NK-92 (cell line): Measurements from ENCODE around the gene LIMD2.

Experiments used
- DNase-seq: peaks from one replicate; lab custom pipeline; 2025; ENCODE audit not compliant: unreplicated experiment; lab: John Stamatoyannopoulos, UW

The LIMD2 gene

DNA sequence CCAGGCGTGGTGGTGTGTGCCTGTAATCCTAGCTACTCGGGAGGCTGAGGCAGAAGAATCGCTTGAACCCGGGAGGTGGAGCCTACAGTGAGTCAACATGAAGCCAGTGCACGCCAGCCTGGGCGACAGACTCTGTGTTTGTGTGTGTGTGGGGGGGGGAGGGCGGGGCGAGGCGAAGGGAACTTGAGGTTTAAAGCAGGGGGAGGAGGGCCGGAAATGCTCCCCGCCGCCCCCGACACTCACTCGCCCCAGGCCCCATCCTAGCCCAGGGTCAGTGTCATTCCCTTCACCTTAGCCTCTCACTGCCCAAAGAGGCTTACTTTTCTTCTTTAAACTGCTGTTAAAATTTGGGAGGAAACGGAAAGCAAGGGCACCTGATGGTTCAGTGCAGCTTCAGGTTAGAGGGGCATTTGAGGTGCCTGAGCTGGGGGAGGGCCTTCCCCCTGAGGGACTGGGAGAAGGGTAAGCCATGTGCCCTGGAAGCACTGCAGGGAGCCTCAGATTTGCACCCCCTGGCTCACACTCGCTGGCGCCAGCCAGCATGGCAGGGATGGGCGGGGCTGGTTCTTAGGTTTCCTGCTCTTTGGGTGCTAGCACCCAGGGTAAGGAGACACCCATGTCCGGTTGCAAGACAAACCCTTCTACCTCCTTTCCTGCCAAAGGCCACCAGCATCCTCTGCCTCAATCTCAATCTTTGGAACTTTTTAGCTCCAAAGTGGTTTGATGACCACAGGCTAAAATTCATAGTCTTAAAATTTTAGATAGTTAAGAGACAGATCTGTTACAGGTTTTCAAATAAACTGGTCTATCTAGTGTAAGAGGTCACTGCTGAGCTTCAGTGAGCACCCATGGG is 2.2 kb upstream of the LIMD2 start:
- no peak for DNase-seq

DNA sequence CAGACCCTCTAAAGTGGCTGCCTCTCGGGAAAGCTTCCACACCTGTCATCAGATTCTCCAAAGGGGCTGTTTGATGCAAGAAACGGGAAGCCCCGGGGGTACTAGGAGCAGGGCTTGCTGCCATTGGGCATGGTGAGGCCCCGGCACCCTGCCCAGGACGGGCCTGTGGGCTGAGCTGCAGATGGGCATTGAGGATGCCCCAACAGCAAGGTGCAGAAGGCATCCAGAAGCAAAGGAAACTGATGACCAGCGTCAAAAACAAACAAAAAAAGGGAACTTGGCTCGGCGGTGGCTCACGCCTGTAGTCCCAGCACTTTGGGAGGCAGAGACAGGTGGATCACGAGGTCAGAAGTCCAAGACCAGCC is 1.5 kb upstream of the LIMD2 start:
- DNase-seq, result no peak

DNA sequence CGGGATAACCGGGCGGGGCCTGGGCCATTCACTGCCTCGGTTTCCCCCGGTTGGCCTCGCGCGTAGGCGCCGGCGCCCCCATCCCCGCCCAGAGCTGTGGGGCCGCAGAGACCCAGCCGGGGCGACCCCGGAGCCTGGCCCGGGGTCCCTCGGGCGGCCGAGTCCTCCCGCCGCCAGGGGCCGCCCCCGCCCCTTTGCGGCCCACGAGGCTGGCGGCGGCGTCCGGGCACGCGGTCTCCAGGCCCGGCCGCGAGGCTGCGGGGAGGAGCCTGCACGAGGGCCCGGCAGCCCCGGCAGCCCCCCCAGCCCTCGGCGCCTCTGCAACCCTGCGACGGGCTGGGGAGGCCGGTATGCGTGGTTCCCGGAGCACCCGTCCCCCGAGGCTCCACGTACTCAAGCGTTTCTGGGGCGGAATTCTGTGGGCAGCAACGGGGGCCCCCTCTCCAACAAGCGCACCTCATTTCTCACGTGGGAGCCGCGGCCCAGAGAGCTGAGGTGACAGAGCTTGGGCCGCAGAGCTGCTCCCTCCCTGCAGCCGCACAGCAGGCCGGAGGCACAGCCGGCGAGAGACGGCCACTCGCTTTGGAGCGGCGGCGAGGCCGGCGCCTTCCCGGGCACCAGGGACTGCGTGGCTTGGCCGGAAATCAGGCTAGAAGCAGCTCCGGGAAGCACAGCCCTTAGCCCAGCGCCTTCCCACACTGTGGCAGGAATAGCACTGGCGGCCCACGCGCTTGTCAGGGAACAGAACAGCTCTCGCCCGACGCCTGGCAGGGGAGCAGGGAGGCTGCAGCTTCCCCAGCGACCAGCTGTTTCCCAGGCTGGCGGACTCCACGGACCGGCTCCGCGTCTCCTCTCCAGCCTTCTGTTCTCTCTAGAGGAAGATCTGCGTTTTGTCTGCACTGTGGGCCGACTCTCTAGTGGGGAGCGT is 867 bp upstream of the LIMD2 start:
- no peak for DNase-seq

DNA sequence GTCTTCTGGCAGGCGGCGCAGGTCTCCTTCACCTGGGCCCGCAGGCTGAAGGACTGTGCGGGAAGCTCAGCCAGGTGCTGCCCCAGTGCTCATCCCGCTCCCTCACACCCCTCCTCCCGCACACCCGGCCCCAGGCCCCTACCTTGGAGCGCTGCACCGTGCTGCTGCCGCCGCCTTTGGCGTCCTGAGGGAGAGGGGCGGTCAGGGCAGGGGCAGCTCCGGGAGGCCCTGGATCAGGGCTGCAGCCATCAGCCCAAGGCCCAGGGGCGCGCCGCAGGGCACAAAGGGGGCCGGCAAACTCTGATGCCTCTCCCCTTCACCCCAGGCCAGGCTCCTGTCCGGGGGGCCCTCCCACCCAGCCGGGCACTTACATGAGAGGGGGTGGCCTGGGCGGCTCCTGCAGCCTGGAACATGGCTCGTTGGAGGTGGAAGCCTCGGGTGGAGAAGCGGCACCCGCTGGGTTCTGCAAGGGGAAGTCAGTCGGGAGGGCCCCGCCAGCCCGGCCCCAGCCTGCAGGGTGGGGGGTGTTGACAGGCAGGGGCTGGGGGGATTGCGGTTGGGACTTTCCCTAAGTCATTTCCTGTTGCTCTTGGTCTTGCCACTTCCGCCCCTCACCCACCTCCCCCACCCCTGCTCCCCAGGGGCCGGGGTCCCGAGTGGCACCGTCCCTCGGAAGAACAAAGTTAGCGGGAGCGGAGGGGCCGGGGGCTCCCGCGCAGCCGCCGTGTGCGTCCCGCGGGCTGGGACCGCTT is 863 bp downstream of the LIMD2 start:
- peak; percentile 40 for DNase-seq

DNA sequence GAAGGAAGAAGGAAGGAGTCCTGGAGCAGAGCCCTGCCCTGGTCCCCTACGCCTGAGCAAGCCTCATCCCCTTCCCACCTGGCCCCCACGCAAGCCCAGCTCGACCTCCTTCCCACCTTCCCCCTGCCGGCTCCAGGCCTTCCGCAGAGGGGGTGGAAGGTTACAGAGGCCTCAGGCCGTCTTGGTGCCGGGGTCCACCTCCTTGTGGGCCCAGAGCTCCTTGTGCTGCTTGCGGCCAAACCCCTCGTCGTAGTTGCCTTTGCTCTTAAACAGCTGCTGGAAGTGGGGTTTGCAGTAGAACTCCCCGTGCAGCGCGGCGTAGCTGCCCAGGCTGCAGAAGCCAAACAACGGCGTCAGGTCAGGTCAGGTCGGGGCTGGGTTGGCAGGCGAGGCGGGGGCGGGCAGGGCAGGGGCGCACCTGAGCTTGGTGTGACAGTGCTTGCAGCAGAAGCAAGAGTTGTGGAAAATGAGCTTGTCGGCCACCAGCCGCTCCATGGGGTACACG is 1.5 kb downstream of the LIMD2 start:
- no peak for DNase-seq

DNA sequence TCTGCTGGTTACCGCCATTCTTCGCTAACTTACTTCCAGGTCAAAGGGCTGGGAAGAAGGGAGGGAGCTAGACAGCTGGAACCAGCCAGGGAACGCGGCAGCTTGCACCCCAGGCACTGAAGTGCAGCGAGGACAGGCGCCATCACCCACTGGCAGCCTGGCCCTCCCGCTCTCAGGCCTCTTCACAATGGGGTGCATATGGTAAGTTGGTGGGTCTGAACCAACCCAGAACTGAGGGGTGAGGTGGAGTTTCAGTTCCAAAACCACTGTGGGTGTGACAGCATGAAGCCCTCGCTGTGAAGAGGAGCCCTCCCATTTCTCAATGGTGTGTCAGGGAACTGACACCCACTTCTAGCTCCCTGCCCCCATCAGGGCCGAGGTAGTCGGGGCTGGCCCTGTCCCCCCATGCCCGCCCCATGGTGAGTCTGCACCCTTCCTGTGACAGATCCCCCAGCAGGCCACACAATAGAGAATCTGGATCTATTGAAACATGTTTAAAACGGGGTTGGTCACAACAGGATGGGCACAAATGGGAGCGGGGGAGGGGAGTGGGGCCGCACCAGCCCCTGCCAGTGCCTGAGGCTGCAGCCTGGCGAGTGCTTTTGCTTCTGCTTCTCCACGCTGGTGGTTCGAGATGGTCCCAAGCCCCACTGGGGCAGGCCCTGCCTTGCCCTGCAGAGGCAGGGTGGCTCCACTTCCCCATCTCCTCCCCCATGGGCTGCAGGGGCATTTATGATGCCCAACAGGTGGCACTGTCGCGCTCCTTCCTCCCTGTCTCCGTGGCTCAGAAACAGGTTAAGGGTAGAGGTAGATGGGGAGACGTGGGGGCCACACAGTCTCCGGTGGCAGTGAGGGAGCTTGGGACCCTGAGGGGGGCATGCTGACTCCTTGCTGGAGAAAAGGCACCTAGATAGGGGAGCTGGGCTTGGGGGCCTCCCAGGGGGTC is 2.3 kb downstream of the LIMD2 start:
- DNase-seq, result no peak

DNA sequence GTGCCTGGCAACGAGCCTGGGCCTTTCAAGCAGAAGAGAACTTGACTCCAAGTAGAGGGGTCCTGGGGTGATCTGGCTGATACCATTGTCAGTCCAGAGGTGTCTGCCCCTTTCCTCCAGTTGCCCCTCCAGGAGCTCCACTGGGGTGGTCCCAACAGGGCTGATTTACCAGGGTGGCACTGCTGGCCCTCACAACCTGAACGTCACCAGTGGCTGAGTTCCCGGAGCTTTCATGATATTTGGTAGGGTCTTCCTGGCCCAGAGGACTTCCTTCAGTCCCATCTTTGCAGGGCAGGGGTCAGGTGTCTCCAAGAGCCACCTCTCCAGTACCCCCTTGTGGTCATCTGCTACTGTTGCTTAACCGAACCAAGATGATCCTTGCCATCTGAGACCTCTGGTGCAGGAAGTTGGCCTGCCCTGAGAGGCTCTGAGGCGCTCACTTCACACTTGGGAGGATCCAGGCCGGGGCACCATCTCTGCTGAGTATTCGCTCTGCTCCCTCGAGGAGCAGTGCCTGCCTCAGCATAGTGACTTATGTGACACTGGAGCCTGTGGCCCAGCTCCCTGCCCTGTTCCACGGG is 3.5 kb downstream of the LIMD2 start:
- no peak for DNase-seq

DNA sequence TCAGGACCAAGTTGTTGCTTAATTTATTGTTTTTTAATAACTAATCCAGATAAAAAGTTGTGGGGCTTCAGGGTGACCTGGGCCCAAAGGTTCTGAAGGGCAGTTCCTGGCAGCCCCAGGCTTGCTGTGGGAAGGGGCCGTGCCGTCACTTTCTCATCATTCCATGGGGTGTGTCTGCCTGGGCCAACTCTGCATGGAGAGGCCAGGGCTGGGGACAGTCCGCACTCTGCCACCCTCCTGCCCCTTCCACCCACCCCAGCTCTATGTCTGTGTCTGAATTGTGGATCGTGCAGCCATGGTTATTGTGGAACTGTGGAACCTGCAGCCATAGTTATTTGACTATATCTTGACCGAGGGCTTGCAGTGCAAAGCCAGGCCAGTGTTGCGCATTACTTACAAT is 4.0 kb downstream of the LIMD2 start:
- no peak for DNase-seq

DNA sequence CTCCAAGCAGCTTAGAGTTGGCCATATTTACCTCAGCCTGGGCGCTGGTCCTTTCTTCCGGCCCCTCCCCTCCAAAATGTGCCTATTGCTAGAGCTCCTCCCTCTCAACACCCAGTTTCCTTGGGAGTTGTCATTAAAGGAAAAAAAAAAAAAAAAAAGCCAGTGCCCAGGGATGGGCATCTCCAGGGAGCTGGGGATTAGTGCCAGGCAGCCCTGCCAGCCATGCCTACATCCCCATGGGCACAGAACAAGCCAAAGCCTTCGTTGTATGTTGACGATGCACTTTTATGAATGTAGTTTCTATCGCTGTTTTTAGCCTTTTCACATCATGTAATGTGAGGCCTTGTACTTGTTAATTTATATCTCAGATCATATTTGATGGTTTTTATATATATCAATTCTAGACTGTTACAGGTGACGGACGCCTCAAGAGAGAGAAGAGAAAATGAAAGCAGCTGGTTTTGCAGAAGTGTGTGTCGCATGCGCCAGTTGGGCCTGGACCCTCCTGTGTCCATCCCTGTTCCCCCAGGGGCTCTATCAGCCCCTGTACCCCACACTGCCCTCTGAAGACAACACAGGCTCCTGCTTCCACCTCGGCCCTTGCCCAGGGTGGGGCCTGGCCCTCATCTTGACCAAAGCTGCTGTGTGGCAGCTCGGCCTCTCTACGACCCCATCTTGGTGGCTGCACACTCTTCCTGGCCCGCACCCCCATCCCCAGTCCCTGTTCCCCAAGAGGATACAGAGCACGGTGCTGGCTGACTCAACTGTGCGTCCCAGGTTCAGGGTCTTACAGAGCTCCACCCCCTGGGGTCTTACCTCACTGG is 4.8 kb downstream of the LIMD2 start:
- no peak for DNase-seq

DNA sequence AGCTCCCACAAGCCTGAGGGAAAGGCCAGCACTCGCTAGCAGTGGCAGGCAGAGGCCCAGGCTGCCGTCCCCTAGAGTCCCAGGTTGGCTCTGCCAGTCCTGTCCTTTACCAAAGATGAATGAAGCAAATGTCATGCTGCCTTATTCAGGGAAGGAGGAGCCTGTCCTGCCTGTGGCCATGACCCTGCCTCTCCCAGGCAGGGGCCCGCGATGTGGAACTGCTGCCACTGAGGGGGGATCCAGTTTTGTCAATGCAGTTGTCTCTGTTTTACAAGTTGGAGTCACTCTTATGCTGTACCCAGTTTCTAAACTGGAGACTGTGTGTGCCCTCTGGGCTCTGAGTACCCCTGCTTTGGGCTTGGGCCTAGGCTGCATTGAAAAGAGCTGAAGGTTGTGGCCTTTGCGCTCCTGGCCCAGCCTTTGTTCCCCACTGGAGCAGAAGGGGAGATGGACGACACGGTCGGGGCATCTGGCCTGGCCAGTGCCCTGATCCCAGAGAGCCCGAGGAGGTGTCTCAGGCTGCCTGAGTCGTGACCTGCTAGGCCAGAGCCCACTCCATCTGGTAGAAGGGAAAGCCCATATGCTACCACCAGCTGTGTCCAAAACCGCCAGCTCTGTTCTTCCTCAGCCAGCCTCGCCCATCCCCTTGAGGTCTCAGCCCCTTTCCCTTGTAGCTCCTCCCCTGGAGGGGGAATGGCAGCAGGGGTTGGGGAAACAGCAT is 5.5 kb downstream of the LIMD2 start:
- DNase-seq, result no peak

DNA sequence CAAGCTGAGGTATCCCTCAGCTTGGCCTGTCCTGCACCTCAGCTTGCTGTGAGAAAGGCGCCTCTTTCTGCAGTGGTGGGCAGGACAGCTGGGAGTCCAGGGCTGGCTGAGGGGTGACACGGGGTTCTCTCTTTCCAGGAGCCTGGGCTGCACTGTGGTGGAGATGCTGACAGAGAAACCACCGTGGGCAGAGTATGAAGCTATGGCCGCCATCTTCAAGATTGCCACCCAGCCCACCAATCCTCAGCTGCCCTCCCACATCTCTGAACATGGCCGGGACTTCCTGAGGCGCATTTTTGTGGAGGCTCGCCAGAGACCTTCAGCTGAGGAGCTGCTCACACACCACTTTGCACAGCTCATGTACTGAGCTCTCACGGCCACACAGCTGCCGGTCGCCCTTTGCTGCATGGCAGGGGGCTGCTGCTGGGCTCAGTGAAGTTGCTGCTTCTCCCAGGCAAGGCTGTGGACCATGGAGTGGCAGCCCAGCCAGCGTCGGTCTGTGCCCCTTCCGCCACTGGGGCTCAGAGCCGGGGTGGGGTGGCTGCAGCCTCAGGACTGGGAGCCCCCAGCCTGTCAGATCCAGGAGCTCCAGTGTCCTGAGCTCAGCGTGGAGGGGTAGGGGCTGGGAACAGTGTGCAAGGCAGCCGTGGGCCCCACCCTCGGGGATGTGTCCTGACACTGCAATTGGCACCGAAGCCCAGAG is 6.4 kb downstream of the LIMD2 start:
- DNase-seq, result no peak

DNA sequence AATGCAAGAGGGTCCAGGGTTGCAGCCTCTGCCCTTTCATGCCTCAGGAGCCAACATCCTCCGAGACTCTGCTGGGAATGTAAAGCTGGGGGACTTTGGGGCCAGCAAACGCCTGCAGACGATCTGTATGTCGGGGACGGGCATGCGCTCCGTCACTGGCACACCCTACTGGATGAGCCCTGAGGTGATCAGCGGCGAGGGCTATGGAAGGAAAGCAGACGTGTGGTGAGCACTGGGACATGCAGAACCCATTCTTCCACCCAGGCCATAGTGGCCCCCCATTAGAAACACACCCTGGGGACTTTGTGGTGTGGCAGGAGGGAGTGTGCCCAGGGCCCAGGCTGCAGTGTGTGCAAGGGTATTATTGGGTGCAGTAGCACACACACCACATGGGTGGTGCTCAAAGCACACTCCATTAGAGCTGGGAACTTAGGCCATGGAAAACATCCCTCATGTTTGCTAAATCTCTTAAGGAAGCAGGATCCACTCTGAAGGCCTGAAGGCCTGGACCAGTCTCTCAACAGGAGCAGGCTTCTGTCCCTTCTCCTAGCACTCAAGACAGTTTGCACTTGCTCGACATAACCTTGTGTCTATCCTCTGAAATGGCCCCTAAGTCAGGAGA is 7.6 kb downstream of the LIMD2 start:
- DNase-seq, result no peak

DNA sequence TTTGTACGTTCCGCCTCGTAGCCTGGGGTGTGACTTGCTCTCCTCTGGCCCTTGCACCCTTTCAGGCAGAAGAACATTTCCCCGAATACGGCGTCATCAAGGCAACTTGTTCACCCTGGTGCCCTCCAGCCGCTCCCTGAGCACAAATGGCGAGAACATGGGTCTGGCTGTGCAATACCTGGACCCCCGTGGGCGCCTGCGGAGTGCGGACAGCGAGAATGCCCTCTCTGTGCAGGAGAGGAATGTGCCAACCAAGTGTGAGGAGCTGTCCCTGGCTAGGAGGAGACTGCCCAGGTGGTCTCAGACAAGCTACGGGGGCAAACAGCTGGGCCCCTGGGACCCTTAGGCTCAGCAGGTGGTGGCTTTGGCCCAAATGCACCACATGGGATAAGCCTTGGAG is 10.4 kb downstream of the LIMD2 start:
- no peak for DNase-seq

DNA sequence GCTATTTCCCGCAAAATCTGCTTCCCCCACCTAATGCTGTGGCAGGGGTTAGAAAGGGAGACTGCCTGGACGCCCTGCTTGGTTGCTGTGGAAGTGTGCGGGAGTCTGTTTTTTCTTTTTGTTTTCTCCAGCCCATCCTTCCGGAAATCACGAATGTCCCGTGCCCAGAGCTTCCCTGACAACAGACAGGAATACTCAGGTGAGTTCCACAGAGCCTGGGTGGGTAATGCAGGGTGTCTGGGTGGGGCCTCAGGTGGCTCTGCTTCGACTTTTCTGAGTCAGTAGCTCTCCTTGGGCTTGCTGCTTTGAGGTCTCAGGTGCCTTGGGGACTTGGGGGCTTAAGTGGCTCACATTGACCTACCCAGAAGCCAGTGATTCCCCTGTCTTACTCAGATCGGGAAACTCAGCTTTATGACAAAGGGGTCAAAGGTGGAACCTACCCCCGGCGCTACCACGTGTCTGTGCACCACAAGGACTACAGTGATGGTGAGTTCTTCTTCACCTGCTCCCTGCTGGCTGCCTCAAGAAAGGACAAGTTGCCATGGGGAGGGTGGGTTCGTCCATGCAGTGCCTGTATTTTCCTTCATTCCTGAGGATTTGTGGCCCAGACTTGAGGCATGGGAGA is 11.4 kb downstream of the LIMD2 start:
- DNase-seq, result no peak

DNA sequence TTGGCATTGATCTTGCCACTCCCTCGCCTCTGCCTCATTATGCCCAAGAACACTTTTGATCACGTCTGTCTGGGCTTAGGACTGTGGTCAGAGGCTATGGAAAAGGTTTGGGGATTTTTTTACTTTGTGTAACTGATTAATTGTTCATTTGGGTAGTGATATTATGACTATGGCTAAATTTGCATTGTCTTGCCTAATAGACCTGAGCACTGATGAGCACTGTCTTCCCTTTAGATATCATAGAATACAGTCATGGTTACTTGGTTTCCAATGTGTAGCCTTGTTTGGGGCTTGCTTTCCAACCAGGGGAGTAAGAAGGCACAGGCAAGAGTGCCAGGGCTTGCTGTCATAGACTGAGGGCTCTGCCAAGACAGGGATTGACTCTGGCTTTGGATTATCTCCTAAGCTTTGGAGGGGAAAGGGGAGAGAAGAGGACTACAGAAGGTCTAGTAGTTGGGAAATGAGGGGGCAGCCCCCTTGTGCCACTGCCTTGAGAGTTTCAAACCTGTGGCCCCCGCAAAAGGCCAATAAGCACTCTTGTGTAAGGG is 13.7 kb downstream of the LIMD2 start:
- DNase-seq, result no peak

DNA sequence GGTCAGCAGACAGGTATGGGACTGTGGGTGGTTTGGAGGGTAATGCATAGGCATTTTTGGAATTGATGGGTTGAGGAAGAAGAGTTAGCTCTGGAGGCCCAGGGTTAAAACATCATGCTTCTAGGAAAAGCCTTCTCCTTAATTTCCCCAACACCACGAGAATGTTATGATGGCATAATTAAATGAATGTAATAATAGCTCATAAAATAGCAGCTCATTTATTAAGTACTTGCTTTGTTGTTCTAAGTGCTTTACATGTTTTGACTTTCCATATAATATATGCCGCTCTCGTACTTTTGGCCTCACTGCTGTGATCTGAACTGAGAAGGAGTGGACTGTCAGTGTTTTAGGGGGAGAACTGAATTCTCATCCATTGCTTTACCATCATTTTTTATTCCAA is 14.3 kb downstream of the LIMD2 start:
- no peak for DNase-seq

DNA sequence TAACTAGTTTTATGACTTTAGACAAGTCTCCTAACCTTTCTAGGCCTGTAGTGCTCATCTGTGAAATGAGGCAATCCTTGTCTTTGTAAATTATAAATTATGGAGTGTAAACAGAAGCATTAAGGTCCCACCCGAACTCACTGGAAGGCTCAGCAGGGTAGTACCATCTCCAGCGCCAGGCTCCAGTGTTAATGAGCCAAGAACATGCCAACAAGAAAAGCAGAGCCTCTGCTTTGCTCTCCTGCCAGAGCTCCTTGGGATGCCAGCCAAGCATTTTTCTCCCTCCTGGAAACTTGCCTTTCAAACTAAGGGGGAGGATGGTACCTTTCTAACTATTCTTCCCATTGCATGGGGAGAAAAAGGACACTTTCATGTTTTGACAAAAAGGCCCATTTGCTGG is 14.9 kb downstream of the LIMD2 start:
- no peak for DNase-seq
